Neuronal stem cell (in vitro differentiated cells): Measurements from ENCODE around the gene PDE7B.
A peak's percentile ranks its signal among the peaks of the same experiment; 100 is the strongest.

Experiments used
- DNase-seq: peaks from one replicate; pipeline ENCODE4 v3.0.0-alpha.2; 2013; ENCODE audit warnings: low spot score
- H2AFZ ChIP-seq: one replicate; pipeline ENCODE4 v1.6.1; 2013; ENCODE audit warnings: mild to moderate bottlenecking, low read length, inconsistent platforms
- H2AK5ac ChIP-seq: 2 replicates; pipeline ENCODE4 v1.6.1; 2013; ENCODE audit warnings: low read depth, mild to moderate bottlenecking, inconsistent platforms, low read length, moderate library complexity, mixed read lengths
- H2BK120ac ChIP-seq: 2 replicates; pipeline ENCODE4 v1.6.1; 2013; ENCODE audit warnings: low read depth, mild to moderate bottlenecking, inconsistent platforms, low read length, moderate library complexity, mixed read lengths
- H2BK12ac ChIP-seq: one replicate; pipeline ENCODE4 v1.6.1; 2013; ENCODE audit warnings: low read length, inconsistent platforms
- H2BK15ac ChIP-seq: 2 replicates; pipeline ENCODE4 v1.6.1; 2013; ENCODE audit warnings: mild to moderate bottlenecking, low read length, inconsistent platforms, mixed read lengths
- H2BK5ac ChIP-seq: one replicate; pipeline ENCODE4 v1.6.1; 2013; ENCODE audit warnings: inconsistent platforms, mild to moderate bottlenecking, low read length, moderate library complexity
- H3K14ac ChIP-seq: one replicate; pipeline ENCODE4 v1.6.1; 2013; ENCODE audit warnings: low read length, inconsistent platforms
- H3K18ac ChIP-seq: 2 replicates; pipeline ENCODE4 v1.6.1; 2013; ENCODE audit warnings: low read length, inconsistent platforms
- H3K23ac ChIP-seq: 2 replicates; pipeline ENCODE4 v1.6.1; 2013; ENCODE audit warnings: low read depth, mild to moderate bottlenecking, mixed read lengths, low read length, inconsistent platforms; ENCODE audit not compliant: poor library complexity
- H3K27ac ChIP-seq: replicated peaks from 3 replicates; pipeline ENCODE4 v1.5.1; 2013; ENCODE audit warnings: low read length, inconsistent platforms
- H3K27me3 ChIP-seq, 3 experiments: 2 replicates each; pipeline ENCODE4 v1.6.1; 2013; ENCODE audit warnings: low read length in 3 of 3, mild to moderate bottlenecking in 2 of 3, inconsistent platforms in 1 of 3, low read depth in 1 of 3, mixed read lengths in 1 of 3, moderate library complexity in 1 of 3; ENCODE audit not compliant: control insufficient read depth in 3 of 3, insufficient read depth in 3 of 3
- H3K36me3 ChIP-seq, 2 donors: replicated peaks in 1 of 2; 2 replicates each; pipeline ENCODE4 v1.6.1; 2013; ENCODE audit warnings: low read length in 2 of 2; ENCODE audit not compliant: control insufficient read depth in 2 of 2, insufficient read depth in 2 of 2
- H3K4ac ChIP-seq: 2 replicates; pipeline ENCODE4 v1.6.1; 2013; ENCODE audit warnings: inconsistent platforms, mild to moderate bottlenecking, low read length, moderate library complexity
- H3K4me1 ChIP-seq, 2 donors: 1 replicate in 1 of 2; 2 replicates in 1 of 2; pipeline ENCODE4 v1.6.1; 2013; ENCODE audit warnings: low read length in 2 of 2, low read depth in 1 of 2; ENCODE audit not compliant: control insufficient read depth in 2 of 2, insufficient read depth in 1 of 2
- H3K4me2 ChIP-seq: one replicate; pipeline ENCODE4 v1.6.1; 2013; ENCODE audit warnings: mild to moderate bottlenecking, low read length, inconsistent platforms; ENCODE audit not compliant: insufficient read depth, poor library complexity, severe bottlenecking
- H3K4me3 ChIP-seq, 2 donors: 2 replicates each; pipeline ENCODE4 v1.5.1; 2013; ENCODE audit warnings: low read length in 2 of 2, mild to moderate bottlenecking in 2 of 2, inconsistent platforms in 1 of 2, moderate library complexity in 1 of 2
- H3K79me1 ChIP-seq: one replicate; pipeline ENCODE4 v1.6.1; 2013; ENCODE audit warnings: low read depth, mild to moderate bottlenecking, inconsistent platforms, low read length, moderate library complexity
- H3K9ac ChIP-seq: one replicate; pipeline ENCODE4 v1.6.1; 2013; ENCODE audit warnings: mild to moderate bottlenecking, low read depth, low read length, inconsistent platforms; ENCODE audit not compliant: poor library complexity
- H3K9me3 ChIP-seq, 2 donors: replicated peaks in 1 of 2; 2 replicates each; pipeline versions ENCODE3 to v1.6.1; 2013; ENCODE audit warnings: low read length in 2 of 2, mild to moderate bottlenecking in 2 of 2, inconsistent platforms in 1 of 2, low read depth in 1 of 2, mixed read lengths in 1 of 2, moderate library complexity in 1 of 2; ENCODE audit not compliant: control insufficient read depth in 2 of 2, insufficient read depth in 1 of 2
- H4K8ac ChIP-seq: one replicate; pipeline ENCODE4 v1.6.1; 2013; ENCODE audit warnings: low read depth, mild to moderate bottlenecking, inconsistent platforms, low read length, moderate library complexity
- H4K91ac ChIP-seq: one replicate; pipeline ENCODE4 v1.6.1; 2013; ENCODE audit warnings: low read length, low read depth, mild to moderate bottlenecking, inconsistent platforms; ENCODE audit not compliant: poor library complexity
- WGBS, 2 donors: extraction: QIAGEN DNeasy Blood & Tissue Kit; methylation state at CpG; one replicate each; pipeline ENCODE4 v1.1.7; 2013; ENCODE audit warnings: missing lambda C conversion rate in 2 of 2, mixed read lengths in 1 of 2; ENCODE audit not compliant: insufficient read length in 2 of 2, insufficient replicate concordance in 1 of 2; ENCODE audit errors: extremely low coverage in 2 of 2; 5-methylcytosine and 5-hydroxymethylcytosine counted together

PDE7B gene

DNA sequence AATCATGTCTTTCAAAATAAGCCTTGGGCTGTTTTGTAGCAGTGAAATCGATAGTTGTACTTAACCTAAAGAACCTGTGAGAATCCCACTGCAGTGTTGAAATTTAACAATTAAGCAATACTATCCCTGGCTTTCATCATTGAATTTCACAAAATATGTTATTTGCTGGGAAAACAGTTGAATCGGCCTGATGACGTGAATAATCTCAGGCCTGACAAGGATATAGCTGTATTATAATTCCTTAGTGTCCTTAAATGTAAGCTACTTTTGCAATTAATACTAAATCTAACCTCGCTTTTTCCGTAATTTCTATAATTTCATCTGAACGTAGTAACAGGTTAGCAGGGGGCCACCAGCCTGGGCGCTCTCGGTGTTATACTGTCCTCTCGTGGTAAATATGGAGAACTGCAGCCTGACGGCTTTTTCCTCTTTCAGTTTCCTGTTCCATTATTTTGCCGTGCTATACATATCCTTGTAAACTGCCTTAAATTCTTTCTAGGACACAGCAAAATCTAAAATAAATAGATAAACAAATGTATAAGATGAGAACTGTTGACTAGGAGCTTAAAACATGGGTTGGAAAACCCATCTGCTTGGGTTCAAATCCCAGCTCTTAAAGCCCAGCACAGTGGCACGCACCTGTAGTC, 374.6 kb downstream of the PDE7B start:
- Histone ChIP-seq H3K27me3 (no peaks in the 10 kb centered on the region), H2AFZ (peak overlapping the region; percentile 54), H3K4me1 (no peaks in the 10 kb centered on the region), H3K18ac (no peak overlapping the region), H3K9me3 (peaks cover 0 to 3% of the 10 kb centered on the region in 2 donors), H4K8ac (no peak overlapping the region), H4K91ac (no peak overlapping the region), H2BK15ac (no peak overlapping the region), H3K23ac (no peak overlapping the region), H2AK5ac (no peak overlapping the region), H3K4me2 (no peak overlapping the region), H3K9ac (no peak overlapping the region), H3K27ac (no peak overlapping the region), H3K79me1 (no peaks in the 10 kb centered on the region), H2BK5ac (no peak overlapping the region), H3K36me3 (peaks cover 0 to 6% of the 10 kb centered on the region in 2 donors), H3K14ac (no peak overlapping the region), H2BK12ac (no peak overlapping the region), H3K4me3 (no peak overlapping the region), H2BK120ac (no peak overlapping the region), H3K4ac (no peak overlapping the region)
- DNase-seq, result peak; percentile 42
- WGBS, 2 donors, result no CpG with 5 or more reads among the region's 12 CpGs

GRCh38 chr6:136226674-136227377, 375.3 kb downstream of the PDE7B start:
- no peak overlapping the region for H2AK5ac ChIP-seq
- H3K4ac ChIP-seq, result no peak overlapping the region
- H3K79me1 ChIP-seq, result no peaks in the 10 kb centered on the region
- no peak overlapping the region for H3K4me3 ChIP-seq
- no peak overlapping the region for H2BK5ac ChIP-seq
- no peak overlapping the region for H2BK120ac ChIP-seq
- H2BK12ac ChIP-seq, result no peak overlapping the region
- no peaks in the 10 kb centered on the region for H3K9me3 ChIP-seq
- H3K18ac ChIP-seq, result no peak overlapping the region
- peaks cover 0 to 6% of the 10 kb centered on the region in 2 donors for H3K36me3 ChIP-seq
- no peak overlapping the region for H3K4me2 ChIP-seq
- H3K9ac ChIP-seq, result no peak overlapping the region
- no peak overlapping the region for H3K14ac ChIP-seq
- no peak for DNase-seq
- H2AFZ ChIP-seq, result peak overlapping the region; percentile 54
- no peaks in the 10 kb centered on the region for H3K27me3 ChIP-seq
- no peaks in the 10 kb centered on the region for H3K4me1 ChIP-seq
- H2BK15ac ChIP-seq, result no peak overlapping the region
- no CpG with 5 or more reads among the region's 4 CpGs for WGBS, 2 donors
- no peak overlapping the region for H3K27ac ChIP-seq
- H4K8ac ChIP-seq, result no peak overlapping the region
- H3K23ac ChIP-seq, result no peak overlapping the region
- H4K91ac ChIP-seq, result no peak overlapping the region

- no peak overlapping the region for H4K91ac ChIP-seq
- H2BK5ac ChIP-seq, result no peak overlapping the region
- H3K4me1 ChIP-seq, result no peaks in the 10 kb centered on the region
- no peak overlapping the region for H3K4ac ChIP-seq
- H3K23ac ChIP-seq, result no peak overlapping the region
- WGBS, 2 donors, result no CpG with 5 or more reads among the region's 2 CpGs
- H2BK15ac ChIP-seq, result no peak overlapping the region
- H3K36me3 ChIP-seq, result peaks cover 0 to 16% of the 10 kb centered on the region in 2 donors
- no peak overlapping the region for H4K8ac ChIP-seq
- no peak overlapping the region for H2BK120ac ChIP-seq
- H3K9ac ChIP-seq, result no peak overlapping the region
- H3K27me3 ChIP-seq, result no peaks in the 10 kb centered on the region
- H3K9me3 ChIP-seq, result no peaks in the 10 kb centered on the region
- no peak overlapping the region for H2BK12ac ChIP-seq
- no peak overlapping the region for H2AFZ ChIP-seq
- no peak overlapping the region for H3K27ac ChIP-seq
- no peak overlapping the region for H3K18ac ChIP-seq
- no peak overlapping the region for H3K4me2 ChIP-seq
- H2AK5ac ChIP-seq, result no peak overlapping the region
- no peak for DNase-seq
- H3K79me1 ChIP-seq, result no peaks in the 10 kb centered on the region
- H3K14ac ChIP-seq, result no peak overlapping the region
- no peak overlapping the region for H3K4me3 ChIP-seq
These were observed 377.3 kb downstream of the PDE7B start for GRCh38 chr6:136228814-136229213.

DNA sequence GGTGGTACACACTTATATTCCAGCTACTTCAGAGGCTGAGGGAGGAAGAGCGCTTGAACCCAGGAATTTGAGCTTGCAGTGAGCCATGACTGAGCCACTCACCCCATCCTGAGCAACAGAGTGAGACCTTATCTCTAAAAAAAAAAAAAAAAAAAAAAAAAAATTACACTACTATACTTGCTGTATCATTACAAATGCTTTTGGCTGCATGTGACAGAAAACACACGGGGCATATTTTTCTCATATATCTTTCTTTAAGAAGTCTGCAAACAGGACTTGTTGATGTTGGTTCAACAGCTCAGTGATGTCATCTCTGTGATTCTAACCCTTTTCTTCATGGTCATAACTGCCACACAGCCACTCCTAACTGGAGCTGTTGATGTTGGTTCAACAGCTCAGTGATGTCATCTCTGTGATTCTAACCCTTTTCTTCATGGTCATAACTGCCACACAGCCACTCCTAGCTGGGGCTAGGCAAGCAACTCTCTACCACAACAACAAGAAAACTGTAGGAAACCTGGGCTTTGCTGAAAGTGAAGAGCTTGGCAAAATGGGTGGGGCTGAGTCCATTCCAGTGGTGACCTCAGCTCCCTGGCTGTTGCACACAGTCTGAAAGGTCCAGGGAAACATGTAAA, 378.8 kb downstream of the PDE7B start:
- Histone ChIP-seq H4K8ac (no peak overlapping the region), H2BK5ac (no peak overlapping the region), H2BK120ac (no peak overlapping the region), H3K18ac (no peak overlapping the region), H3K4me1 (no peaks in the 10 kb centered on the region), H2AK5ac (no peak overlapping the region), H3K36me3 (peaks cover 0 to 19% of the 10 kb centered on the region in 2 donors), H3K4ac (no peak overlapping the region), H4K91ac (no peak overlapping the region), H3K23ac (no peak overlapping the region), H3K79me1 (no peaks in the 10 kb centered on the region), H3K4me2 (no peak overlapping the region), H2BK15ac (no peak overlapping the region), H3K4me3 (no peak overlapping the region), H3K9ac (no peak overlapping the region), H3K9me3 (no peaks in the 10 kb centered on the region), H3K27me3 (no peaks in the 10 kb centered on the region), H2AFZ (no peak overlapping the region), H2BK12ac (no peak overlapping the region), H3K27ac (no peak overlapping the region), H3K14ac (no peak overlapping the region)
- WGBS, 2 donors, result no CpG with 5 or more reads among the region's 2 CpGs
- no peak for DNase-seq
